GM13976 (cell line): ENCODE measurements around the gene MRAP.

Experiments used
- DNase-seq: peaks from one replicate; pipeline ENCODE4 v3.0.0; 2012; ENCODE audit warnings: low spot score
- CTCF ChIP-seq: IDR thresholded peaks from 2 replicates; pipeline ENCODE4 v1.5.1; 2012; ENCODE audit warnings: borderline replicate concordance, mild to moderate bottlenecking; ENCODE audit not compliant: insufficient read depth; ENCODE audit errors: extremely low read depth, missing control alignments, control extremely low read depth
- in situ Hi-C: fragments of 300-500 bp; cut with MboI; formaldehyde crosslinking; loops from one replicate; pipeline ENCODE4 v1.12.0; 2022; ENCODE audit warnings: low sequenced_read_pairs, mixed read lengths, inconsistent platforms; ENCODE audit not compliant: unreplicated experiment

The MRAP gene

GRCh38 chr21:32298148-32298559 lies 501 bp upstream of the MRAP start:
- no peak for TF ChIP-seq CTCF
- DNase-seq = no peak
- in situ Hi-C loops = no loop called here

- in situ Hi-C loops = no loop called here
- peak; percentile 7 for DNase-seq
- TF ChIP-seq CTCF = no peak
Measured at GRCh38 chr21:32299695-32300094, 1.0 kb downstream of the MRAP start.

- no peak for TF ChIP-seq CTCF
- in situ Hi-C loops = no loop called here
- DNase-seq = no peak
Measured at GRCh38 chr21:32300117-32300681, 1.5 kb downstream of the MRAP start.

GRCh38 chr21:32301596-32301995 lies 2.9 kb downstream of the MRAP start:
- no peak for TF ChIP-seq CTCF
- in situ Hi-C loops = no loop called here
- peak; percentile 8 for DNase-seq

GRCh38 chr21:32302560-32302959 lies 3.9 kb downstream of the MRAP start:
- in situ Hi-C loops = no loop called here
- no peak for TF ChIP-seq CTCF
- DNase-seq = no peak

- TF ChIP-seq CTCF = no peak
- DNase-seq = no peak
- in situ Hi-C loops = no loop called here
Measured at GRCh38 chr21:32303385-32303784, 4.7 kb downstream of the MRAP start.
